ENCODE measurements around the gene BTBD9.

The BTBD9 gene

DNA sequence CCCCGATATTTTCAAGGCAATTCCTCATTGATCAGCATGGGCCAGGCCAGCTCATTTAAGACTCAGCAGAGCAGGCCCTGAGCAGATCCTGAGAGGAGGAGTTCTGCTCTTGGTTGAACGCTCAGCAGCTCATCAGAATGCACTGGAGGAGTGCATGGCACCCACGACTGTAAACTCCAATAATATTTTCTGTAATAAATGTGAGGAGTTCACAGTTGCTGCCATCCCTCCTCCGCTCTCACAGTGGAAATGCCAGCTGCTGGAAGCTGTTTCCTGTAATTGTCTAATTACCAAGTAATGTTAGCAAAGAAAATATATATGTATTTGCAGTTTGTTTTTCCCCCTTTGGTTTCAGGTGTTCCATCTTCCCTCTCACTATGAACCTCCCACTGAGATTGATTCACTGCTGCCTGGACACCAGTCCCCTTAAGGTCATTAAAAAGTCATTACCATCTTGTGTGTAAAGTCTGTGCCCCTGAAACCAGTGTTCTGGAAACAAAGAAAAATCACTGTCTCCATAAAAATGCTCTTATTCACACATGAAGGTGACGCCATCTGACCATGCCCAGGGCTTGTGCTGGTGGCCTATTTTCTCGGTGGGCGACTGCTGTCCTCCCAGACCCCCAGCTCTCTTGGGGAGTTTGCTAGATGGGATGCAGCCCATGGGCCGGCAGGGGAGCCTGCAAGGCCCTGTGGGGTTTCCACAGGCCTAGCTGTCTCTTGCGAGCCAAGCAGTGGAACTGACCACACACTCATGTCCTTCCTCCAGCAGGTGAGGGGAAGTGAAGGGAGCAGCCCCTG, 446.0 kb downstream of the BTBD9 start:
- DNase-seq (ENCODE audit: low spot score), result no peak

DNA sequence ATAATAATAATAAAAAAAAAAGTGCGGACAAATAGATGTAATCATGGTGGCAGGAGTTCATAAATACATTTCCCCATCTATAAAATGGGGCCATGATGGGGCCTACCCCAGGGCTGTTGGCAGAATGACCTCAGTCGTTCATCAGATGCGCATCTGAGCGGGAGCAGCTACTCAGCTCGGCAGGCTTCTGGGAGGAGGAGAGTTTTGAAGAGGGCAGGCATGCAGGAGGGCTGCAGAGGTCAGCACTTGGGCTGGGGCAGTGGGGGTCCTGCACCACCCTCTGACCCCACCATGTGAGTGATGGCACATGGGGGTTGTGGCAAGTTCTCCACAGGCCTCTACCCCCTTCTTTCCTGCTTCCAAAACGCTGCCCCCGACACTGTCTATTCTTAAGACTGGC, 446.7 kb downstream of the BTBD9 start:
- no peak for DNase-seq (ENCODE audit: low spot score)

DNA sequence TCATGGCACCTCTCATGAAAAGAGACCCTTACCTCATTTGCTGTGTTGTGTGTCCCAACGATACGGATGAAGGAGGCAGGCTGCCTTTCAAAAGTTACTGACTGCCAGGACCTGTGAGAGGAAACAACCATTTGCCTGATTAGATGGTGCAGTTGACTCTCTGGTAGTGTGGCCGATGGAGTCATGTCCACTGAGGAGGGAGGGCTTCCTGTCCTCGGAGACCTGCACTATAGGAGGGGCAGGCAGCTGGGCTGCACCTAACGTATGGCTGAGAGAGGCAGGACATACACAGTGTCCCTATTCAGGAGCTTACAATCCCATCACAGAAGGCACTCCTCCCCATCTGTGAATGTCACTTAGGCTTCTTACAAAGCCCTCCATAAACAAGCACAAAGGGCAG, 447.2 kb downstream of the BTBD9 start:
- no peak for DNase-seq (ENCODE audit: low spot score)

DNA sequence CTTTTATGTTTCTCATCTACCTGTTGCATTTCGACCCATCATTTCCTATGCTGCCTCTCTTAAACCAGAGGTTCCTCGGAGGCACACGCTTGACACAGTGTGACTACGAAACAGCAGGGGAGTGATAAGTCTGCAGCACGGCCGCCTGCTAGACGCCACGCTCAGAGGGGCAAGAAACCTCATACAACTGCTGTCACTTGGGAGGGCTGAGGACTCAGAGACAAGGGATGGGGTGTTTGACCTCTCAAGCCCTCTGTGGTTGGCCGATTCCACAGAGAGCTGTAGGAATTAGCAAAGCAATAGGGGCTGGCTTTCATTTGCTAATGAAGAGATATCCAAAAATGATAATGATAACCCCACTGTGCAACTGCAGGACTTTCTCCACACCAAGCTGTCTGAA, 447.7 kb downstream of the BTBD9 start:
- no peak for DNase-seq (ENCODE audit: low spot score)

DNA sequence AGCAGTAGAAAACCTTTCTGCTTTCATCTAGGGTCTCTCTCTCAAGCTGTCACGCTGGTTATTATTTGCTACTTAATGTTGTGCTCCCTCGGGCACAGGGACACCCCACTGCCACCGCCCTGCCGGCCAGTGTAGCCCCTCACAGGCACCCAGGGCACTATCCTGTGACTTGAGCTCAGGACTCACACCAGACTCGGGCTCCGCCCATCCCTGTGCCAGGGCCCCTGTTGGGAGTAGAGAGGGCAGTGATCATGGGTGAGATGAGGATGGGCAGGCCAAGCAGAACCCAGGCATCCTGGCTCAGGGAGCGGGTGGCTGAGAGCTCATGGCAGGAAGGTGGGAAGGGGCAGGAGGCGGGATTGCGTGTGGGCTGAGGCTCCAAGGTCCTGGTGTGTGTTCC, 448.3 kb downstream of the BTBD9 start:
- no peak for DNase-seq (ENCODE audit: low spot score)

DNA sequence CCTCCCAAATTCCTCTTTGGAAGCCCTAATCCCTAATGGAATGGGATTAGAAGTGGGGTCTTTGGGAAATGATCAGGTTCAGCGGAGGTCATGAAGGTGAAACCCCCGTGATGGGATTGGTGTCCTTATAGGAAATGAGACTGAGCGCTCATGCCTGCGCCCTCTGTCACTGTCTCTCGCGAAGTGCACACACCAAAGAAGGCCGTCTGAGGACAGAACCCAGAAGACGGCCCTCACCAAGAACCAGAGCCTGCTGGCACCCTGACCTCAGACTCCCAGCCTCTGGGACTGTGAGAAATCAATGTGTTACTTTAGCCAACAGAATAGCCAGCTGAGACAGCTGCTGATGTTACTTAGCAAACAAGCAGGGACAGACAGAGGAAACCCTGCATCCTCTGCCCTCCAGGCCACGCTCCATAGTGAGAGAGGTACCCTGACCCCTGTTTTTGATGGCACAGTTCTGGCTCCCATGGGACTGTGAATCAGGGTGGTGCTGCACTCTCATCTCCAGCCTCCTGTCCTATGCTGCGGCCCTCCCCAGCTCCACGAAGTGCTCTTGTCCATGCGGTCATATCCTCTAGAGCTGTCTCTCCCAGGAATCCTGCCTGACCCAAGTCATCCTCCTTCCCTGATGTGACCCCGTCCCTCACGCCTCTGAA, 450.9 kb downstream of the BTBD9 start:
- no peak for DNase-seq (ENCODE audit: low spot score)

DNA sequence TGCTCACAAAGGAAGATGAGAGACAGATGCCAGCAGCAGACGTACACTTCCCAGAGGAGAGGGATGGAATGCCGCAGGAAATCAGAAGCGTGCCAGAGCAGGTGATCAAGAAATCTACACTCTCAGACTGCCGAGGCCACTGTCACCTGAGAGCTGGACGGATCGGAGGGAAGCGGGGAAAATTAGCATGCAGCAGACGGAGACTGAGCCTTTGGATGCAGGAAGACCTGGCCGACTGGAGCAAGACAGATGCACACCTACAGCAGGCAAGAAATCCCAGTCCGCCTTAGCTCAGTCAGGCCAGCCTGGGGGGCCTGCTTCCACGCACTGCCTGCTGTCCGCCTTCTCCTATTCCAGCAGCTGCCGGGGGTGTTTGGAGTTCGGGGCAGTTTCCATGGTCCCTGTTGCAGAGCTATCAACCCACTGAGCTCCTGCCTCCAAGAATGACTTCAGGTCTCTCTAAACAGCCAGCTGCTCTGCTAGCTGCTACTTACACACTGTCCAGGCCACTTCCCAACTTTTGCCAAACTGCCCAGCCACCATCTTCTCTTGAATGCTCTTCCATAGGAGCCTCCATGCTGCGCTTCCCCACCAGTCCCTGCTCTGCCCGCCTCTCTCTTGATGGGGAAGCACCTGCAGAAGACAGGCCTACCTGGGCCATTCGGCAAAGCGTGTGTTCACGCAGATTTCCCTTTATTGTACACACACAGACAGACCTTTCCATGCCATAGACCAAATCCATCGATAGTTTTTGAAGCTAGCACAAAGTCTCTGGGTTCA, 451.7 kb downstream of the BTBD9 start:
- DNase-seq (ENCODE audit: low spot score), result no peak

DNA sequence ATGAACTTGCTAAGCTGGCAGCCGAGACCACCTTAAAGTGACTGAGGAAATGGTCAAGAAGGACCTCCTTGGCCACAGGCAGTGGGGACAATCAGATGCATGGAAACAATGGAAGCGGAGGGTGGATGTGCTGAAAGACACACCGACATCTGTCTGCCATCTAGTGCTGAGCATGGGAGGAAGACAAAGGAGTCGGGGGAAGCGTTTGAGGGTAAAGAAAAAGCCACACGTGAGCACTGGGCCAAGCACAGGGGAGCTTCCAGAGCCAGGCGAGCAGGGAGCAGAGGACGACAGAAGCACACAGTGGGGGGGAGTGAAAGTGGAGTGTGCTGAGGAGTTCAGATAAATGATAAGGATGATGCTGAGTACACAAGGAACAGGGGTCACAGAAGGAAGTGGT, 452.4 kb downstream of the BTBD9 start:
- no peak for DNase-seq (ENCODE audit: low spot score)

DNA sequence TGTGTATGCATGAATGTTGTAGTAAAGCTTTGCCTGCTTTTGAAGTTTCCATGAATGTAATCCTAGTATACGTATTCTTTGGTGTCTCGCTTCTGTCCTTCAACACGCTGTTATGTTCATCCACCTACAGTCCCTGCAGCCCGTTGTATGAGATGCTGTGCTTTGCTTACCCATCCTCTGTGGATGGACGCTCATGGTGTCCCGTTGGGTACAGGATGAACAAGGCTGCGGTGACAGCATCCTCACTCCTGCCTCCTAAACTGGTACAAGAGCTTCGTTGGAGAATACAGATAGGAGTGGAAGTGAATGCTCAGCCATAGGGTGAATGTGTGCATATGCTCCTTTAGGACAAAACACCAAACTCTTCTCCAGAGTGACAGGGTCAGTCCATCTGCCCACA, 454.0 kb downstream of the BTBD9 start:
- DNase-seq (ENCODE audit: low spot score), result no peak

DNA sequence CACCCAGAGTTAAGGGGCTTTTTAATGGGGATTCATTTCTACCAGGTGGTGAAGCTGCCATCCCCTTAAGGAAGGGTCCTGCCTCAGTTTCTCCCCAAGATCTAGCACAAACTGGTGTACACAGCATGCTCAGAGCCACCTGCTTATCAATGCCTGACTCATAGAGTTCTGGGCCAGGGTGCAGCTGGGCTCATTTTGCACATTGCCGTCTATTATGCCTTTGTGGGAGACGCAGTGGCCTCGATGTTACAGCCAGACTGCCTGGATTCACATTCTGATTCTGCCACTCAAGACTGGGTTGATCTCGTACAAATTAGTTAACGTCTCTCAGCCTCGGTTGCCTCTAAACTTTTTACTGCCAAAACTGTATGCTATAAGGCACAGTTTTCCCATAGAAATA, 454.5 kb downstream of the BTBD9 start:
- no peak for DNase-seq (ENCODE audit: low spot score)

DNA sequence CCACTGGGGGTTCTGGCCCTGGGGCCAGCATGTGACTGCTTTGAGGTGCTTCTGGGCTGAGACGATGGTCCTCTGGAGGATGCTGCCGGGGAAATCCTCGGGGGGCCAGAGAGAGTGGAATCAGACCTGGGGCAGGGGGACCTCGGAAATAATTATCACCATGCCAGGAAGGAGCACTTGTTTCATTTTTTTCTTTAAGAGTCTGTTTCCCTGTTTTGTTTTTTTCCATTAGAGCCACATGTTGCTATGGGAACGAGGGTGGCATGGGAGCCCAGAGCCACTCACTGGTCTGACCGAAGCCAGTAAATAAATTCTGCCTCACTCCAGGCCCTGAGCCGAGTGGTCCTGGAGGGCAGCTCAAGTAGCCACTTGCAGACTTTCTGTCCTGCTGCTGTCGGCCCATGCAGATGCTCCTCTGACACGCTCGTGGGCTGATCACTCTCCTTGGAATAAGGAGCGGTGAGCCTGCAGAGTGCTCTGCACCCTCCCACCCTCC, 455.1 kb downstream of the BTBD9 start:
- DNase-seq (ENCODE audit: low spot score), result no peak

DNA sequence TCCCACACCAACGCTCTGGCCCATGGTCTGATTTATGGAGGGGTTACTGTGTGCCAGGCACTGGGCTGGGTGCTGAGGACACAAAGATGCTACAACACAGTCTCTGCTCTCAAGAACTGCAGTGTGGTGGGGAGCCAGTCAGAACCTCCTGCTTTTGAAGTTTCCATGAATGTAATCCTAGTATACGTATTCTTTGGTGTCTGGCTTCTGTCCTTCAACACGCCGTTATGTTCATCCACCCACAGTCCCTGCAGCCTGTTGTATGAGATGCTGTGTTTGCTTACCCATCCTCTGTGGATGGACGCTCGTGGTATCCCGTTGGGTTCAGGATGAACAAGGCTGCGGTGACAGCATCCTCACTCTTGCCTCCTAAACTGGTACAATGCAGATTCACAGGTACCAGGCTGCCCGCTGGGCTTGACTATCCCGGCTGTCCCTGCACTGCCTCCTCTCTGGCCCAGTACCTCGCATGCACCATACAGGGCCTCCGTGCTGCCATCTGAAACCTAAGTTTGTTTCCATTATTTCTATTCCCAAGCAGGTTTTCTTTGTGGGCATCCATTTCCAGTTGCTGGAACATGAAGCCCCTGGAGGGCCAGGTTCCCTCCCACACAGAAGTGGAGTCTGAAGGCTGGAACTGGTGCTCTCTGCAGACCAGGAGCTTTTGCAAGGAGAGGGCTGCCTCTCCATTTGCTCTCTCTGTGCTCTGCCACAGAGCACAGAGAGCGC, 455.7 kb downstream of the BTBD9 start:
- DNase-seq (ENCODE audit: low spot score), result no peak

DNA sequence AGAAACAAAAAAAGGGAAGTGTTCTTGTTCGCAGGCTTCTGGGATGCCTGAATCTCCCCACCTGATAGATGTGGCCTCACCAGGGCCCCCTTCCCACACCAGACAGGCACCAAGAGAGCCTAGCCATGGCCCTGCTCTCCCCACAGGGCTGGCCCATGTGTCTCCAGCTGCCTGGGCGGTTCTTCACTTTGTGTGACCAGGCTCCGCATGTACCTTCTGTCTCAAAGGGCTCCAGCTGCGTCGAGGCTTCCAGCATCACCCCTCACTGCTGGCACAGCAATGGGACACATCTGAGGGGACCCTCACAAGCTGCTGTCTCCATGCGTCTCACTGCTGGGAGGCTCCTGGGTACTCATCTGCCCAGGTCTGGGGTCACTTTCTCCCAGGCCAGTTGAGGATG, 457.3 kb downstream of the BTBD9 start:
- DNase-seq (ENCODE audit: low spot score), result peak; percentile 3

DNA sequence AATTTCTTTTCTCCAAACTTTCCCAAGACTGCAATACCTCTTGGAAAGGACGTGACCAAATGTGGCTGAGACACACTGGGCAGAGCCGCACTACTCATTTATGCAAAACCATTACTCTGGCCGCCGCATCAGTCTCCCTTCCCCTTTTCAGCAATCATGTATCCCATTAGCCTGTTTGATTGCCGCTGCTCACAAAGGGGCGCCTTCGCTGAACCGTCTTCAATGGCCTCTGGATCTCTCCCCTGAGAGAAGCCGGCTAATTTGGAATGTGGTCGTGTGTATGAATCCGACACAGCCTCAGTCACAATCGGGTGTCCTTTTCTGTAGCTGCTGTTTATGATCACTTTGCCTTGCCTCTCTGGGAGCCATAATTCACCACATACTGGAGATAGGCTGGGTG, 459.1 kb downstream of the BTBD9 start:
- DNase-seq (ENCODE audit: low spot score), result no peak

DNA sequence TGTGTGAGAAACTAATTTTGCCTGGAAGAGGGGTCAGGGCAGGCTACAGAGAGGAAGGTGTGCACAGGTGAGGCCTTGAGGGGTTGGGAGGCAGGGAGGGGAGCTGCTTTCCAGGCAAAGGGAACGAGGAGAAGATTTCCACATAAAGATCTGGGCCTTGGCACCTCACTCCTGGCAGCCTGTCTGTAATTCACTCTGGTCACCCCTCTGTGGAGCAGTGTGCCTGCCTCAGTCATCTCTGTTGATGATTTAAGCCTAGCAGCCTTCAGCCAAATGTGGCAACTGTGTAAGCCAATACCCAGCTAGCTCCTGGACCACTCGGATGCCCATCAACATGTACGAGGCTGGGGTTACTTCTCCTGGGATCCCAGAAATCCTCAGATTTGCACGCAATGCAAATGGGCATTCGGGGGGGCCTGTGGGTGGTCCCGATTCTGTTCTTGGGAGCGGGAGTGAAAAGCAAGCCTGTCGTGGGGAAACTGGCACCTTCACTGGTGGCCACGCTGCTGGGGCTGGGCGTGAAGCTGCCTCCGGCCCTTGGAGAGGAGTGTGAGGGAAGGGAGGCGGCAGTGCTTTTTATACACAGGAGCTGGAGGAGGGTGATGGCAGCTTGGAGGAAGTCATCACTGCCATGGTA, 459.8 kb downstream of the BTBD9 start:
- DNase-seq (ENCODE audit: low spot score), result no peak

DNA sequence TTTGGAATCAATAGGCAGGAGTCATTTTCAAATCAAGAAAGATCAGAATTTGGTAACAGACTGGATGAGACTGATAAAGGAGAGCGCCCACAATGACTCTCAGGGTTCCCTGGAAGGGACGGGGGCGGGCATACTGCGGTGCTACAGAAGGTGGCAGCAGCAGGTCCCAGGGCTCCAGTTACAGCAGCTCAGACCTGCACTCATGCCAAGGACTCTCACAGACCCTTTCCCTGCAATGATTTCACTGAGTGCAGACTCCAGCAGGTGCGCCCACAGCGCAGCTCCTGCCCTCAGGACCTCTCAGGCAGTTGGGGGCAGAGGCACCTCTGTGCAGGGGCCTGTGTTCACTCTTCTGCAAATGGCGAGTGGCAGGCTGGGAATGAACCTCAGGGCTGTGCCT, 460.4 kb downstream of the BTBD9 start:
- no peak for DNase-seq (ENCODE audit: low spot score)

DNA sequence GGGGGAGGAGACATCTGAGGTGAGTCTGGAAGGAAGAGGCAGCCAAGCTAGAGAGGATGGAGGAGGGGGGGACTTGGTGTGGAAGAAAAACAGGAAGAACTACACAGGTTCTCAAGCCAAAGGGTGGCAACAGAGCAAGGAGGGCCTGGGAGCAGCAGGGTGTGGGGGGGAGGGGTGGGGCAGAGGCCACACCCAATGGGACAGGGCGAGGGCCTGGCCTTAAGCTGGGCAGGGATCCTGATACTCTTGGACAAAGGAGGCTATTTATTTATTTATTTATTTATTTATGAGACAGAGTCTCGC, 461.2 kb downstream of the BTBD9 start:
- no peak for DNase-seq (ENCODE audit: low spot score)

DNA sequence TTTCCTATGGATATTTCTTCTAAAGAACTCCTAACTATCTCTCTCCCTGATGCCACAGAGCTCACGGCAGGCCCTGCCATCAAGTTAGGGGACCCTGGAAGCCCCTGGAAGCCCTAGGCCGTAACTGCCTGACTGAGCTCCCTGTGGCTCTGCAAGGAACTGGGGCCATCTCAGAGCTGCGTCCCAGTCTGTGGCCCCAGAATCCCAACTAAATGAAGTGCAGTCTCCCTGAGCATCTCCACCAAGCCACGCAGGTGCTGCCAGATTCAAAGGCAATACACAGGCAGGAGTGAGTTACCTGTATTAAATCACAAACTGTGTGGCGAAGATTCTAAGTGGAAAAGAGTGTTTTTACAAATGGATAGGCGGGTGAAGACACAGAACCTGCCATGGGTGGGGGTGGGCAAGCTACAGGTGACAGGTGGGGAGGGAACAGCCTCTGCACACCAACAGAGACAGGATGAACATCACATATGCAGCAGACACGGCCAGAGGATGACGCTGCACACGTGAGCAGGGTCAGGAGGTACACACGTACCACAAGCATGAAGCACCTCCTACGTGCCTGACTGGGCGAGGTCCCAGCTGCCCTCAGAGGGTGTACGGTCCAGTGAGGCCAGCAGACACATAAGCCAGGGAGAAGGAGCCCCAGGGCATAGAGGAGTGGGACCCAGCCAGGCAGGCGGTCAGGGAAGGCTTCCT, 461.7 kb downstream of the BTBD9 start:
- no peak for DNase-seq (ENCODE audit: low spot score)

DNA sequence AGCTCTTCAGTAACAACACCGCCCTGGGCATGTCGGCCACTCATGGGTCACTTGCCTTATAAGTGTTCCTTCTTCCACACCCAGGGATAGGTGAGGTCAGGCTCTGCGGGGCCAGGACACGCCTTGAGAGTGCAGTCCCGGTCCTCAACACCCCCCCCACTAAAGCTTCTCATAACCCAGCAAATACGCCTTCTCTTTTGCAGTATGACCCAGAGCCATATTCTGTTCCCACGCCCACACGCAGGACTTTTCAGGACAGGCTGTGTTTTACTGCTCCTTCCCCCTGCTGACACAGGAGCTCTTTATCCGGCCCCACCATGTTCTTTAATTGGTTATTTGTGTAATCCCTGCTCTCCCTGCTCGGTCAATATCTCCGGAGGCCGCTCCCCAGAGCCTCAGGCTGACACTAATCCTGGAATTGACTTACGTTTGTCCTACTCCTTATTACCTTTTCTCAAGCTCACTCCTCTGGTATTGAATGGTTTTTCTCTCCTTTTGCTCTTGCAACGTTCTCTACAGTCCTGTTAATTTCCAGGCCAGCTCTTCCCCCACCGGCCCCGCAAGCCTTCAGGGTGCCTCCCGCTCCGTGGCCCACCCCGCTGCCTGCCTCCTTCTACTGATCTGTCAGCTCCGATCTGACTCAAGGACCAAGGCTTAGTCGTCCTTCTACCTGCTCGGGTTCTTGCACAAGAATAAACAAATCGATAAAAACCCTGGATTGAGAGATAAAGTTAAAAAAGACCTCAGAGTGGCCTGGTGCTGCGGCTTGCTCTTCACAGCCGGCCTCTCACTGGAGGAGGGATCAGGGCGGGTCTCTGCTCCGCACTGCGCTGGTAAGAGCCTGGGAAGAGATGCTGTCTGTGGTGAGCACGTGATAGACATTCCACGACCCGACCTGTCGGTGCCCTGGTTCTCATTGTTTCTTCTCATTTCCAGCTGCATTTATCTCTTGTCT, 462.7 kb downstream of the BTBD9 start:
- DNase-seq (ENCODE audit: low spot score), result no peak

DNA sequence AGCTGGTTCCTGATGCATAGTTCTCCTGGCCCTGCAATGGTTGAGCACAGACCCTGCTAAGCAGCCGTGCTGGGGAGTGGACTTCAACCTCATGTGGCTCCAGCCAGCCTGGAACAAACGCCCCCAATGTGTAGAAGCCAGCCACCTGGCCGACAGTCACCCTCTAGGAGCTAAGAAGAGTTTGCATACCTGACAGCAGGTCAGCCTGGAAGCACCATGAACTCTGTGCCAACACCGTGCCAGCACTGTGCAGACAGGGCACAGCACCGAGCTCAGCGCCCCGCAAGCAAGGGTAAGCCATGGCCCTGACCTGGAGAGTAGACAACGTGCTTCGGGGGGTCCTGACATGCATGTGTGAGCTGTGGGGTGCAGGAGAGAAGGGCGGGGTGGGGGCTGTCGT, 463.9 kb downstream of the BTBD9 start:
- DNase-seq (ENCODE audit: low spot score), result no peak

All from iPS-NIHi11 (cell line).